Activated B cell treated with CpG ODN at 0.5 μM for 24 hours (primary cell): Measurements from ENCODE around the gene C11orf87. TPM values are rescaled to one million over a fixed set of nuclear protein-coding genes. Genes with fewer than 3 reads are reported as not detected.

Experiments
- ATAC-seq: fragments of 200-7000 bp; cut with Tn5 transposase; one replicate; pipeline ENCODE4 v1.10.0; 2021; ENCODE audit warnings: low read depth, mild to moderate bottlenecking, moderate library complexity
- CTCF ChIA-PET: fragments of 350-600 bp; sonication (Branson Sonifier 250); formaldehyde crosslinking; loops from one replicate; lab custom pipeline; 2021; ENCODE audit warnings: antibody characterized with exemption; lab: Charles Lee
- POLR2A ChIA-PET: fragments of 350-600 bp; sonication (Branson Sonifier 250); formaldehyde crosslinking; loops from one replicate; lab custom pipeline; 2021; ENCODE audit warnings: antibody characterized with exemption; lab: Charles Lee
- DNase-seq: peaks from one replicate; pipeline ENCODE4 v3.0.0; 2022
- H3K27ac Mint-ChIP-seq: one replicate; pipeline ENCODE4 v1.8.0; 2020; ENCODE audit warnings: mixed read lengths
- H3K27me3 Mint-ChIP-seq: one replicate; pipeline ENCODE4 v1.8.0; 2021; ENCODE audit warnings: mixed read lengths
- H3K36me3 Mint-ChIP-seq: one replicate; pipeline ENCODE4 v1.8.0; 2021; ENCODE audit warnings: low read depth, mixed read lengths
- H3K4me1 Mint-ChIP-seq: one replicate; pipeline ENCODE4 v1.8.0; 2021; ENCODE audit warnings: mixed read lengths
- H3K4me3 Mint-ChIP-seq: one replicate; pipeline ENCODE4 v1.8.0; 2020; ENCODE audit warnings: mild to moderate bottlenecking, mixed read lengths
- H3K9me3 Mint-ChIP-seq: one replicate; pipeline ENCODE4 v1.8.0; 2020; ENCODE audit warnings: mixed read lengths
- CTCF ChIP-seq: fragments of 200-600 bp; IDR thresholded peaks from one replicate; pipeline ENCODE4 v1.8.0; 2022; ENCODE audit warnings: antibody characterized with exemption, mild to moderate bottlenecking
- intact Hi-C: fragments of 100-400 bp; cut with micrococcal nuclease; formaldehyde crosslinking; loops from one replicate; pipeline ENCODE4 v1.15.1; 2024
- total RNA-seq: library from RNA; stranded (reverse); gene quantifications from 2 replicates; pipeline ENCODE4 v1.2.3, GENCODE V29; 2022

C11orf87 gene
- total RNA-seq, 1 donor from 2014 or later, result not detected

GRCh38 chr11:109405671-109406070 is 16.3 kb upstream of the C11orf87 start:
- ChIA-PET POLR2A (no interaction called here), CTCF (no interaction called here)

DNA sequence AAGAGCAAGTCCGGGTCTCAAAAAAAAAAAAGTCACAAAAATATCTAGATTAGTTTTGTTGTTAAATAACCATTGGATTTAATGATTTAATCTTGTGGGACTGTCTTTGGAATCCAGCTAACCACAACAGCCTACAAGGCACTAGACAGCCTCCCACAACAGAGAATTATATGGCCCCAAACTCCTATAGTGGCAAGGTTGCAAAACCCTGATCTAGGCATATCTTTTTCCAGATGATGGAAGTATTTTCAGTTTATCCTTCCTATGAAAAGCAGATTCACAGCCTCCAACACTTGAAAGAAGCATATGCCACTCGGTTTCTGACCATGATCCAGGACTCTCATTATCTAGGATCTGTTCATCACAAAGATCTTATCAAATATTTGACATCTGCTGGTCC is 5.4 kb upstream of the C11orf87 start:
- ChIA-PET CTCF (no interaction called here), POLR2A (interaction anchor here (0.7 kb wide), 1 partner anchor 9 kb away, joined by 3 read pairs; no protein-coding TSS in a partner anchor)
- Mint-ChIP-seq H3K9me3 (no peaks in the 10 kb centered on the region), H3K36me3 (no peaks in the 10 kb centered on the region), H3K27me3 (peaks cover 9% of the 10 kb centered on the region), H3K4me1 (no peaks in the 10 kb centered on the region), H3K27ac (no peak overlapping the region), H3K4me3 (no peak overlapping the region)
- no peak for DNase-seq
- intact Hi-C loops, result no loop called here
- TF ChIP-seq CTCF, result no peak
- no peak for ATAC-seq

More at GRCh38 chr11:109405671-109406070, 16.3 kb upstream of the C11orf87 start:
- H3K4me3 Mint-ChIP-seq, result no peak overlapping the region
- no peak for TF ChIP-seq CTCF
- H3K27me3 Mint-ChIP-seq, result no peaks in the 10 kb centered on the region
- DNase-seq, result no peak
- ATAC-seq, result no peak
- no peaks in the 10 kb centered on the region for H3K36me3 Mint-ChIP-seq
- no peak overlapping the region for H3K27ac Mint-ChIP-seq
- H3K4me1 Mint-ChIP-seq, result no peaks in the 10 kb centered on the region
- intact Hi-C loops, result no loop called here
- H3K9me3 Mint-ChIP-seq, result peaks cover 5% of the 10 kb centered on the region

- H3K9me3 Mint-ChIP-seq, result no peaks in the 10 kb centered on the region
- H3K27me3 Mint-ChIP-seq, result peaks cover 29% of the 10 kb centered on the region
- ATAC-seq, result no peak
- H3K27ac Mint-ChIP-seq, result no peak overlapping the region
- ChIA-PET CTCF (no interaction called here), POLR2A (no interaction called here)
- TF ChIP-seq CTCF, result no peak
- H3K36me3 Mint-ChIP-seq, result no peaks in the 10 kb centered on the region
- H3K4me1 Mint-ChIP-seq, result no peaks in the 10 kb centered on the region
- H3K4me3 Mint-ChIP-seq, result no peak overlapping the region
- intact Hi-C loops, result no loop called here
- DNase-seq, result no peak
These were observed 978 bp downstream of the C11orf87 start for GRCh38 chr11:109422870-109423465.

GRCh38 chr11:109423466-109424190 is 1.6 kb downstream of the C11orf87 start:
- intact Hi-C loops, result no loop called here
- no peak for DNase-seq
- no peak overlapping the region for H3K4me3 Mint-ChIP-seq
- H3K9me3 Mint-ChIP-seq, result no peaks in the 10 kb centered on the region
- ATAC-seq, result no peak
- H3K27ac Mint-ChIP-seq, result no peak overlapping the region
- peaks cover 27% of the 10 kb centered on the region for H3K27me3 Mint-ChIP-seq
- no peaks in the 10 kb centered on the region for H3K4me1 Mint-ChIP-seq
- H3K36me3 Mint-ChIP-seq, result no peaks in the 10 kb centered on the region
- ChIA-PET POLR2A (no interaction called here), CTCF (no interaction called here)
- TF ChIP-seq CTCF, result no peak

DNA sequence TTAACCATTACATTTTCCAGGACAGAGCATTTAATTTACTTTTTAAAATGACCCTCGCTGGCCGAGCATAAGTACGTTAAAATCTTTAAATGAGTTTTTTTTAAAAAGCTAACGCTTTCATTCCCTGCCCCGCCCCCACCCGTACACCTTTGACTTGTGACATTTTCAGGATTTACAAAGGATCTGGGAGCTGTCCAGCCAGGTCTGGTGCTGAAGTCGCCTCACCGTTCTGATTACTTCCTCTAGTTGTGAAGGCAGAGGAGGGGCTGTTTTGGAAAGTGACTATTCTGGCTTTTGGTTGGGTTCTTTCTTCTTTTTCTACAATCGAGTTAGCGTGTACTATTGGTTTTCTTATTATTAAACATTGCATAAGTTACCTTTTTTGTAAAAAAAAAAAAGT is 2.9 kb downstream of the C11orf87 start:
- no peaks in the 10 kb centered on the region for H3K36me3 Mint-ChIP-seq
- H3K4me3 Mint-ChIP-seq, result no peak overlapping the region
- H3K4me1 Mint-ChIP-seq, result no peaks in the 10 kb centered on the region
- ChIA-PET CTCF (no interaction called here), POLR2A (no interaction called here)
- no peaks in the 10 kb centered on the region for H3K9me3 Mint-ChIP-seq
- DNase-seq, result no peak
- TF ChIP-seq CTCF, result no peak
- no peak for ATAC-seq
- intact Hi-C loops, result no loop called here
- H3K27me3 Mint-ChIP-seq, result peaks cover 27% of the 10 kb centered on the region
- no peak overlapping the region for H3K27ac Mint-ChIP-seq
